ENCODE measurements around the gene GPR161. TPM values are rescaled to one million over a fixed set of nuclear protein-coding genes. Genes with fewer than 3 reads are reported as not detected.

The GPR161 gene
- total and polyA plus RNA-seq, 2 of the 13 experiments (the other 11 are each of a cell fraction or from before 2014, with no cell fraction given): 0.13 to 0.35 TPM

GRCh38 chr1:168069384-168069783, 67.3 kb downstream of the GPR161 start:
- FAIRE-seq (no peak), ATAC-seq (no peak), DNase-seq (ENCODE audit: low spot score) (no peak)
- Histone ChIP-seq H3K4me2 (ENCODE audit: low read depth, low read length) (no peak overlapping the region), H3K79me2 (ENCODE audit: insufficient read depth, low read length) (no peaks in the 10 kb centered on the region), H3K9me3 (ENCODE audit: low read length) (no peaks in the 10 kb centered on the region), H3K4me3 (replicated peaks in 1 of 3; ENCODE audit: insufficient read depth in 1 of 3, low read depth in 2 of 3, low read length in 3 of 3) (no peak overlapping the region), H3K4me1 (ENCODE audit: insufficient read depth, low read length) (no peaks in the 10 kb centered on the region), H3K9ac (ENCODE audit: insufficient read depth, low read depth, low read length) (no peak overlapping the region), H2AFZ (ENCODE audit: low read length) (no peak overlapping the region), H3K36me3 (replicated peaks in 1 of 2; ENCODE audit: control insufficient read depth in 1 of 2, insufficient read depth in 2 of 2, low read length in 2 of 2) (peaks cover 8 to 51% of the 10 kb centered on the region in 2 experiments), H4K20me1 (ENCODE audit: insufficient read depth, low read length) (no peaks in the 10 kb centered on the region), H3K27ac (ENCODE audit: extremely low read length, insufficient read depth, low read length) (no peak overlapping the region), H3K27me3 (ENCODE audit: control insufficient read depth in 1 of 2, insufficient read depth in 2 of 2, low read length in 2 of 2) (no peaks in the 10 kb centered on the region)
- POLR2A ChIA-PET: no interaction called here
- CTCF ChIA-PET (ENCODE audit: low intra/inter-chr PET ratio, low total read pairs): no interaction called here
- intact Hi-C loops (cut with micrococcal nuclease; ENCODE audit: unreplicated experiment) (no loop called here), in situ Hi-C loops (cut with HindIII; ENCODE audit: extremely low pct_ligation_motif_present, low pct_unique_long_range_greater_than_20kb) (no loop called here)
- no TSS peak for BruUV-seq (replicated peaks)
- WGBS (ENCODE audit: low lambda C conversion rate): 96% methylated on average over 3 of the region's 3 CpGs
- TF ChIP-seq ELF4 (CRISPR knock-in tag; IDR thresholded peaks at IDR 0.05; ENCODE audit: borderline replicate concordance): no peak
- no peak for TF ChIP-seq ZNF639 (CRISPR knock-in tag; conservative IDR thresholded peaks at IDR 0.05)
- TF ChIP-seq USF2 (IDR thresholded peaks at IDR 0.05; ENCODE audit: low read depth, low read length): no peak
- TF ChIP-seq USF2 (CRISPR knock-in tag; IDR thresholded peaks at IDR 0.05; ENCODE audit: borderline replicate concordance): no peak
- no peak for TF ChIP-seq ZNF12 (CRISPR knock-in tag; IDR thresholded peaks at IDR 0.05)
- TF ChIP-seq ZNF224 (CRISPR knock-in tag; IDR thresholded peaks at IDR 0.05): no peak
- no peak for TF ChIP-seq KDM1A (CRISPR knock-in tag; IDR thresholded peaks at IDR 0.05)
- no peak for TF ChIP-seq TFE3 (CRISPR knock-in tag; IDR thresholded peaks at IDR 0.05)
- TF ChIP-seq HMGA1 (CRISPR knock-in tag; conservative IDR thresholded peaks at IDR 0.05): no peak
